Stomach (tissue), 9 donors: ENCODE data around the gene SLC12A7. TPM values are rescaled to one million over a fixed set of nuclear protein-coding genes. Genes with fewer than 3 reads are reported as not detected.

Experiments
- DNase-seq, 2 donors: peaks; one replicate each; pipeline versions ENCODE4 v3.0.0 to v3.0.0-alpha.2; 2013 to 2019
- H3K27ac ChIP-seq, 5 donors: fragments of 200-600 bp in 4 of 5; sonication (generic) in 4 of 5; one replicate each; pipeline ENCODE4 v1.5.1; 2013 to 2019; ENCODE audit warnings: mild to moderate bottlenecking in 1 of 5, moderate library complexity in 1 of 5
- H3K27me3 ChIP-seq, 3 donors: fragments of 200-600 bp; sonication (generic); one replicate each; pipeline ENCODE4 v1.5.1; 2017 to 2019; ENCODE audit warnings: mixed run types in 1 of 3
- H3K36me3 ChIP-seq, 4 donors: fragments of 200-600 bp; sonication (generic); 1 replicate in 3 of 4; 2 replicates in 1 of 4; pipeline ENCODE4 v1.5.1; 2016 to 2019
- H3K4me1 ChIP-seq, 4 donors: fragments of 200-600 bp; sonication (generic); one replicate each; pipeline ENCODE4 v1.5.1; 2016 to 2019
- H3K4me3 ChIP-seq, 4 donors: fragments of 200-600 bp; sonication (generic) in 3 of 4; one replicate each; pipeline ENCODE4 v1.5.1; 2016 to 2019; ENCODE audit warnings: mild to moderate bottlenecking in 1 of 4
- H3K9me3 ChIP-seq, 4 donors: fragments of 200-600 bp; sonication (generic); one replicate each; pipeline ENCODE4 v1.5.1; 2016 to 2019
- CTCF ChIP-seq, 7 experiments: fragments of 450-650 bp in 4 of 7; fragments of 200-600 bp in 3 of 7; sonication (generic) in 3 of 7; IDR thresholded peaks; one replicate each; pipeline ENCODE4 v1.5.1; 2016 to 2019; ENCODE audit warnings: antibody characterized with exemption in 7 of 7, control low read depth in 2 of 7, mild to moderate bottlenecking in 1 of 7
- EP300 ChIP-seq: sonication (generic); formaldehyde crosslinking; IDR thresholded peaks from one replicate; pipeline ENCODE4 v1.6.1; 2017; ENCODE audit warnings: antibody characterized with exemption
- POLR2A ChIP-seq, 4 donors: fragments of 450-650 bp; IDR thresholded peaks; one replicate each; pipeline ENCODE4 v1.6.1; 2016; ENCODE audit warnings: antibody characterized with exemption in 4 of 4, control low read depth in 2 of 4, mild to moderate bottlenecking in 1 of 4, moderate library complexity in 1 of 4
- POLR2AphosphoS5 ChIP-seq, 3 donors: sonication (generic); formaldehyde crosslinking; IDR thresholded peaks; one replicate each; pipeline ENCODE4 v1.6.1; 2016; ENCODE audit warnings: antibody characterized with exemption in 3 of 3
- WGBS, 5 donors: extraction: QIAGEN DNeasy Blood & Tissue Kit in 3 of 5; methylation state at CpG; one replicate each; pipeline versions ENCODE4 v1.1.5 to v1.1.7; 2013 to 2018; 5-methylcytosine and 5-hydroxymethylcytosine counted together
- intact Hi-C: fragments of 100-400 bp; cut with DNase I; formaldehyde crosslinking; loops from one replicate; pipeline ENCODE4 v1.15.1; 2023; ENCODE audit warnings: low total_unique reads
- polyA plus RNA-seq, 3 donors: library from polyadenylated mRNA; stranded (reverse); fragments of 200-250 nt; gene quantifications; one replicate each; pipeline ENCODE4 v1.2.3, GENCODE V29; 2013
- total RNA-seq, 5 donors: library from RNA; depleted of rRNA; stranded (reverse); fragments of >200 nt; gene quantifications; one replicate each; pipeline versions ENCODE4 v1.1.0 to v1.2.3, GENCODE V29; 2014 to 2016
- donor health status: healthy with polysubstance abuse.
- donor health status: Bipolar disorder and iron deficiency.
- donor health status: healthy.

SLC12A7 gene
- total and polyA plus RNA-seq, 8 donors: 4.7 to 346 (median 37.7) TPM

GRCh38 chr5:1039706-1040260 is 72.1 kb downstream of the SLC12A7 start:
- Histone ChIP-seq H3K27me3 (no peaks in the 10 kb centered on the region), H3K36me3 (no peaks in the 10 kb centered on the region), H3K9me3 (no peaks in the 10 kb centered on the region), H3K4me1 (no peaks in the 10 kb centered on the region), H3K27ac (no peak overlapping the region), H3K4me3 (no peak overlapping the region)
- 87 to 96% (median 94%) methylated on average over 16 to 18 of the region's 18 CpGs for WGBS, 5 donors
- no peak for DNase-seq
- intact Hi-C loops: no loop called here
- no peak for TF ChIP-seq EP300
- no peak for TF ChIP-seq POLR2AphosphoS5 (IDR thresholded peaks at IDR 0.05)
- no peak for TF ChIP-seq POLR2A (IDR thresholded peaks at IDR 0.05)
- TF ChIP-seq CTCF (IDR thresholded peaks at IDR 0.05): no peak

GRCh38 chr5:1039210-1039548 is 72.7 kb downstream of the SLC12A7 start:
- TF ChIP-seq EP300 (no peak), CTCF (IDR thresholded peaks at IDR 0.05) (no peak), POLR2AphosphoS5 (IDR thresholded peaks at IDR 0.05) (no peak)
- no peak for DNase-seq
- 83 to 93% (median 87%) methylated on average over 15 to 16 of the region's 16 CpGs for WGBS, 5 donors
- intact Hi-C loops: no loop called here
- Histone ChIP-seq H3K36me3 (no peaks in the 10 kb centered on the region), H3K27me3 (no peaks in the 10 kb centered on the region), H3K4me3 (no peak overlapping the region), H3K27ac (no peak overlapping the region), H3K9me3 (no peaks in the 10 kb centered on the region), H3K4me1 (no peaks in the 10 kb centered on the region)

- intact Hi-C loops: no loop called here
- DNase-seq: no peak
- no peaks in the 10 kb centered on the region for H3K27me3 ChIP-seq
- no peaks in the 10 kb centered on the region for H3K36me3 ChIP-seq
- H3K4me1 ChIP-seq: no peaks in the 10 kb centered on the region
- 81 to 91% (median 86%) methylated on average over 19 to 28 of the region's 28 CpGs for WGBS, 5 donors
- no peak overlapping the region for H3K27ac ChIP-seq
- H3K9me3 ChIP-seq: no peaks in the 10 kb centered on the region
- H3K4me3 ChIP-seq: no peak overlapping the region
- no peak for TF ChIP-seq POLR2A (IDR thresholded peaks at IDR 0.05)
- no peak for TF ChIP-seq POLR2AphosphoS5 (IDR thresholded peaks at IDR 0.05)
- no peak for TF ChIP-seq EP300
- no peak for TF ChIP-seq CTCF (IDR thresholded peaks at IDR 0.05)
These were observed 73.2 kb downstream of the SLC12A7 start for GRCh38 chr5:1038417-1039209.

GRCh38 chr5:1037671-1038416 is 74.0 kb downstream of the SLC12A7 start:
- H3K4me1 ChIP-seq: no peaks in the 10 kb centered on the region
- no peaks in the 10 kb centered on the region for H3K9me3 ChIP-seq
- WGBS, 5 donors: 84 to 93% (median 91%) methylated on average over 21 to 43 of the region's 43 CpGs
- no peak for TF ChIP-seq POLR2A (IDR thresholded peaks at IDR 0.05)
- no peak for TF ChIP-seq POLR2AphosphoS5 (IDR thresholded peaks at IDR 0.05)
- no peak for TF ChIP-seq EP300
- no peak for TF ChIP-seq CTCF (IDR thresholded peaks at IDR 0.05)
- no peak for DNase-seq
- no peak overlapping the region for H3K27ac ChIP-seq
- no peaks in the 10 kb centered on the region for H3K36me3 ChIP-seq
- no peak overlapping the region for H3K4me3 ChIP-seq
- intact Hi-C loops: no loop called here
- peaks cover 0 to 3% (median 0%) of the 10 kb centered on the region in 3 donors for H3K27me3 ChIP-seq
